K562 (cell line): ENCODE measurements around the gene ANKRD33. TPM values are rescaled to one million over a fixed set of nuclear protein-coding genes. Genes with fewer than 3 reads are reported as not detected.

ENCODE experiments used
- ATAC-seq: fragments of 200-7000 bp; cut with Tn5 transposase; 3 replicates; pipeline ENCODE4 v1.9.1; 2020; ENCODE audit warnings: moderate library complexity
- BruUV-seq: library from RNA; stranded (reverse); fragments of 400-500 nt; replicated peaks from 2 replicates; lab custom pipeline; 2021; lab: Mats Ljungman, UMichigan
- CTCF ChIA-PET: fragments of 300-600 bp; formaldehyde crosslinking; extraction: SDS; loops from one replicate; lab custom pipeline; 2021; ENCODE audit warnings: low intra/inter-chr PET ratio; lab: Yijun Ruan, JAX
- POLR2A ChIA-PET: fragments of 300-600, 350-650 bp; sonication (Branson Sonifier 250); formaldehyde crosslinking; extraction: SDS; loops from one replicate; lab custom pipeline; 2021; ENCODE audit warnings: antibody characterized with exemption, inconsistent platforms; lab: Yijun Ruan, JAX
- DNase-seq, 4 experiments: peaks; one replicate each; pipeline versions ENCODE4 v3.0.0 to v3.0.0-alpha.2; 2011 to 2018; ENCODE audit warnings: low spot score in 3 of 4, mixed read lengths in 3 of 4; ENCODE audit errors: extremely low read depth in 1 of 4
- FAIRE-seq: peaks from 2 replicates; lab custom pipeline; 2011; peaks lifted over from hg19 to GRCh38; lab: Jason Lieb, UNC
- H2AFZ ChIP-seq: 2 replicates; pipeline ENCODE4 v1.6.0; 2011; ENCODE audit warnings: low read depth, low read length, control low read depth, inconsistent platforms
- H3K27ac ChIP-seq: fragments of 200-600 bp; 3 replicates; pipeline ENCODE4 v1.8.0; 2011; ENCODE audit warnings: low read depth, mild to moderate bottlenecking, control low read depth, inconsistent platforms, low read length, moderate library complexity, mixed read lengths; ENCODE audit errors: extremely low read depth
- H3K27me3 ChIP-seq, 2 experiments: fragments of 300-600 bp in 1 of 2; 2 replicates in 1 of 2; 3 replicates in 1 of 2; pipeline versions ENCODE4 v1.6.0 to v1.8.0; 2011; ENCODE audit warnings: inconsistent platforms in 2 of 2, low read length in 2 of 2, mild to moderate bottlenecking in 1 of 2, mixed read lengths in 1 of 2, moderate library complexity in 1 of 2; ENCODE audit not compliant: control insufficient read depth in 2 of 2, insufficient read depth in 2 of 2
- H3K36me3 ChIP-seq: fragments of 300-600 bp; 3 replicates; pipeline ENCODE4 v1.8.0; 2011; ENCODE audit warnings: mild to moderate bottlenecking, low read length, inconsistent platforms; ENCODE audit not compliant: control insufficient read depth, insufficient read depth
- H3K4me1 ChIP-seq, 2 experiments: fragments of 200-600 bp in 1 of 2; replicated peaks in 1 of 2; 2 replicates in 1 of 2; 3 replicates in 1 of 2; pipeline versions ENCODE4 v1.5.1 to v1.8.0; 2011; ENCODE audit warnings: inconsistent platforms in 2 of 2, low read length in 2 of 2, mild to moderate bottlenecking in 1 of 2, mixed read lengths in 1 of 2, moderate library complexity in 1 of 2; ENCODE audit not compliant: control insufficient read depth in 2 of 2, insufficient read depth in 2 of 2
- H3K4me2 ChIP-seq: 2 replicates; pipeline ENCODE4 v1.6.1; 2011; ENCODE audit warnings: low read length, control low read depth, inconsistent platforms, mixed read lengths; ENCODE audit not compliant: insufficient read depth
- H3K4me3 ChIP-seq: fragments of 200-600 bp; sonication (generic), shearing (Covaris generic); 2 replicates; pipeline ENCODE4 v1.5.1; 2016; ENCODE audit warnings: control low read depth, inconsistent platforms
- H3K79me2 ChIP-seq: fragments of 200-600 bp; 3 replicates; pipeline ENCODE4 v1.8.0; 2011; ENCODE audit warnings: low read length, inconsistent platforms; ENCODE audit not compliant: control insufficient read depth, insufficient read depth
- H3K9ac ChIP-seq, 2 experiments: 2 replicates each; pipeline versions ENCODE4 v1.6.0 to v1.6.1; 2011; ENCODE audit warnings: low read depth in 2 of 2, low read length in 2 of 2, control low read depth in 1 of 2, inconsistent platforms in 1 of 2, mild to moderate bottlenecking in 1 of 2, mixed read lengths in 1 of 2; ENCODE audit not compliant: insufficient read depth in 1 of 2
- H3K9me1 ChIP-seq: one replicate; pipeline ENCODE4 v1.6.0; 2011; ENCODE audit warnings: inconsistent platforms, mild to moderate bottlenecking, low read length, moderate library complexity; ENCODE audit not compliant: control insufficient read depth, insufficient read depth
- H3K9me3 ChIP-seq: replicated peaks from 2 replicates; pipeline ENCODE4 v1.5.1; 2011; ENCODE audit warnings: low read depth, low read length, inconsistent platforms; ENCODE audit not compliant: control insufficient read depth, insufficient read depth
- H4K20me1 ChIP-seq: replicated peaks from 2 replicates; pipeline ENCODE4 v1.6.1; 2011; ENCODE audit warnings: low read length, inconsistent platforms, mixed read lengths; ENCODE audit not compliant: control insufficient read depth, insufficient read depth
- BDP1 ChIP-seq: IDR thresholded peaks from 3 replicates; pipeline ENCODE4 v1.6.1; 2011; ENCODE audit not compliant: insufficient read length, insufficient read depth
- CREBBP ChIP-seq: IDR thresholded peaks from one replicate; pipeline ENCODE4 v1.6.1; 2012; ENCODE audit warnings: low read depth, mild to moderate bottlenecking, control low read depth, inconsistent platforms, low read length
- ETS2 ChIP-seq: IDR thresholded peaks from 2 replicates; pipeline ENCODE4 v1.6.1; 2016; ENCODE audit warnings: borderline replicate concordance, missing genetic modification characterization, mild to moderate bottlenecking, moderate library complexity, missing compliant biosample characterization; ENCODE audit not compliant: poor library complexity, severe bottlenecking
- FOXP1 ChIP-seq: sonication (generic); formaldehyde crosslinking; IDR thresholded peaks from 2 replicates; pipeline ENCODE4 v1.8.0; 2022; ENCODE audit warnings: mild to moderate bottlenecking, missing genetic modification reagents
- HMGN3 ChIP-seq: IDR thresholded peaks from 2 replicates; pipeline ENCODE4 v1.6.1; 2011; ENCODE audit warnings: borderline replicate concordance, low read depth, mild to moderate bottlenecking, mixed read lengths, low read length; ENCODE audit not compliant: insufficient read length; ENCODE audit errors: extremely low read depth
- KAT7 ChIP-seq: sonication (generic); formaldehyde crosslinking; IDR thresholded peaks from 2 replicates; pipeline ENCODE4 v1.8.0; 2022; ENCODE audit warnings: missing genetic modification reagents, mild to moderate bottlenecking, borderline replicate concordance
- KLF13 ChIP-seq: fragments of 450-650 bp; IDR thresholded peaks from 2 replicates; pipeline ENCODE4 v1.6.1; 2016; ENCODE audit warnings: missing genetic modification characterization, low read depth, mild to moderate bottlenecking, missing compliant biosample characterization, moderate library complexity, borderline replicate concordance
- LARP7 ChIP-seq: fragments of 450-650 bp; IDR thresholded peaks from 2 replicates; pipeline ENCODE4 v1.6.1; 2016
- NCOA6 ChIP-seq: fragments of 450-650 bp; IDR thresholded peaks from 2 replicates; pipeline ENCODE4 v1.6.1; 2017; ENCODE audit warnings: mild to moderate bottlenecking
- NCOR1 ChIP-seq: fragments of 450-650 bp; IDR thresholded peaks from 2 replicates; pipeline ENCODE4 v1.6.1; 2016; ENCODE audit warnings: mild to moderate bottlenecking, moderate library complexity
- NELFE ChIP-seq: IDR thresholded peaks from 2 replicates; pipeline ENCODE4 v1.6.1; 2011; ENCODE audit warnings: mild to moderate bottlenecking; ENCODE audit not compliant: insufficient read depth, insufficient read length
- NFIC ChIP-seq: fragments of 450-650 bp; IDR thresholded peaks from 2 replicates; pipeline ENCODE4 v1.6.1; 2017; ENCODE audit warnings: mild to moderate bottlenecking, inconsistent platforms
- PHF20 ChIP-seq: fragments of 450-650 bp; IDR thresholded peaks from 2 replicates; pipeline ENCODE4 v1.6.1; 2018; ENCODE audit not compliant: partially characterized antibody
- SMAD4 ChIP-seq: fragments of 250-450 bp; sonication (Bioruptor Pico); conservative IDR thresholded peaks from 2 replicates; pipeline ENCODE4 v1.8.0; 2021; ENCODE audit warnings: inconsistent platforms, mild to moderate bottlenecking, moderate library complexity
- SMARCC2 ChIP-seq: fragments of 450-650 bp; IDR thresholded peaks from 2 replicates; pipeline ENCODE4 v1.6.1; 2017; ENCODE audit warnings: antibody characterized with exemption, moderate library complexity, mild to moderate bottlenecking, low read depth
- ZBTB8A ChIP-seq: fragments of 450-650 bp; IDR thresholded peaks from 2 replicates; pipeline ENCODE4 v1.6.1; 2018; ENCODE audit warnings: mild to moderate bottlenecking, moderate library complexity; ENCODE audit not compliant: partially characterized antibody
- ZNF780A ChIP-seq: fragments of 250-450 bp; sonication (Bioruptor Pico); IDR thresholded peaks from 2 replicates; pipeline ENCODE4 v1.5.0; 2021; ENCODE audit warnings: mild to moderate bottlenecking
- ZSCAN29 ChIP-seq: fragments of 450-650 bp; IDR thresholded peaks from 2 replicates; pipeline ENCODE4 v1.6.1; 2017
- WGBS: fragments of 100-300 bp; shearing (Covaris generic); methylation state at CpG from one replicate; pipeline ENCODE4 v1.1.6; 2016; ENCODE audit warnings: low coverage, mixed read lengths; ENCODE audit not compliant: insufficient coverage; ENCODE audit errors: missing lambda C conversion rate; 5-methylcytosine and 5-hydroxymethylcytosine counted together
- in situ Hi-C: fragments of 300-500 bp; cut with MboI; formaldehyde crosslinking; loops from 4 replicates; pipeline ENCODE4 v1.15.0; 2018; ENCODE audit warnings: inconsistent platforms, mixed read lengths
- intact Hi-C: fragments of 100-400 bp; cut with micrococcal nuclease; formaldehyde crosslinking; loops from 2 replicates; pipeline ENCODE4 v1.14.2; 2022
- polyA plus RNA-seq, 8 experiments: library from polyadenylated mRNA; depleted of rRNA in 4 of 8; stranded (reverse) in 5 of 8; unstranded in 3 of 8; fragments of >200 nt; fragmentation: Nextera tagmentation in 2 of 8; fragmentation: Illumina TruSeq in 1 of 8; extraction: Ambion mirVana in 2 of 8; extraction: Trizol in 1 of 8; gene quantifications; 2 replicates each; pipeline versions ENCODE4 v1.2.1 to v1.2.3, GENCODE V29; 2011 to 2014; ENCODE audit warnings: inconsistent platforms in 1 of 8, missing spikeins in 1 of 8
- total RNA-seq, 7 experiments: library from RNA; depleted of rRNA in 6 of 7; stranded (reverse); fragments of >200 nt in 6 of 7; fragmentation: Illumina TruSeq in 2 of 7; extraction: Trizol in 2 of 7; gene quantifications; 2 replicates each; pipeline versions ENCODE4 v1.2.1 to v1.2.3, GENCODE V29; 2011 to 2021; ENCODE audit warnings: low replicate concordance in 1 of 7
- TF ChIP-seq, protein P1 (sequence below): fragments of 250-450 bp; sonication (Bioruptor Pico); IDR thresholded peaks from 2 replicates; pipeline ENCODE4 v1.4.0; 2020

The ANKRD33 gene
- total and polyA plus RNA-seq, 9 of the 15 experiments (the other 6 are each of a cell fraction or from before 2014, with no cell fraction given) = 0.04 to 0.11 (median 0.07) TPM; not detected in 4

DNA sequence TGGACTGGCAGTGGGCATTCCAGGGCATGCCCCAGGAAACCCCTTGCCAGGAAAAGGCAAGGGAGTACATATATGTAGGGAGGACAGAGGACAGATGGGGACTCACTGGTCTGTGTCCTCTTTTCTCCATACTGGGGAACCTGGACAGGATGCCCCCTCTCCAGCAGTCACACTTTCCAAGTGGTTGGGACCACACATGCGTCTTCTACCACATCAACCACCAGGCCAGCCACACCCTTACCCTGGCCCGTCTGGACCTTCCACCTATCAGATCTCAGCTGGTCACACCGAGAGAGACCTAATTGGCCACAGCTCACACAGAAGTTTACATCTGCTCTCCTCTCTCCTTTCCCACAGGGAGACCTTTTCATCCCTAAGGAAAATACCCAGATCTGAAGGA is 8.3 kb downstream of the ANKRD33 start:
- POLR2A ChIA-PET = interaction anchor here (1.5 kb wide), 1 partner anchor 21 kb away, joined by 5 read pairs; no protein-coding TSS in a partner anchor

DNA sequence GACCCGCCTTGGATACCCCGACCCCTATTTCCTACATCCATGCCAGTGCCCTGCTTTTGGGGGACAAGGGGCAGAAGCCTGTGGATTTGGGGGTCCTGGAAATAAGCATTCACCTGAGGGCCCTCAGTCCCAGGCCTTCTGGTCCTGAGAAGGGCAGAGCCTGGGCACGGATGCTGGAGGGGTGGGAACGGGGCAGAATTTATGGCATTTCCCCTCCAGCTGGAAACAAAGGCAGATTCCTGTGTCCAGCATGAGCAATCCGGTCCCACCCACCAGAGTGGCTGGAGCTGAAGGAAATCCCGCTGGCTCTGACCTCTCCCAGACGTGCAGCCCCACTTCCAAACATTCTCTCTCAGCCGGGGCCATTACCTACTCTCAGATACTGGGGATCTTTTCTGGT is 9.3 kb downstream of the ANKRD33 start:
- no peaks in the 10 kb centered on the region for H3K9me3 ChIP-seq
- H3K4me1 ChIP-seq = peaks cover 2 to 16% of the 10 kb centered on the region in 2 experiments; a peak in 3 of 5 replicates
- no peaks in the 10 kb centered on the region for H4K20me1 ChIP-seq
- intact Hi-C loops = no loop called here
- ATAC-seq = no peak
- no peaks in the 10 kb centered on the region for H3K79me2 ChIP-seq
- POLR2A ChIA-PET = interaction anchor here (1.0 to 1.5 kb wide), 2 partner anchors 11 to 22 kb away, joined by 3 to 5 read pairs; no protein-coding TSS in a partner anchor
- BruUV-seq = no TSS peak
- H3K4me3 ChIP-seq = no peak overlapping the region
- WGBS = 47% methylated on average over 8 of the region's 8 CpGs
- CTCF ChIA-PET = no interaction called here
- no peak overlapping the region for H3K27ac ChIP-seq
- in situ Hi-C loops = no loop called here
- no peaks in the 10 kb centered on the region for H3K36me3 ChIP-seq
- H3K9me1 ChIP-seq = no peaks in the 10 kb centered on the region
- DNase-seq = no peak
- no peak for FAIRE-seq
- no peaks in the 10 kb centered on the region for H3K27me3 ChIP-seq
- no peak overlapping the region for H2AFZ ChIP-seq
- no peak overlapping the region for H3K4me2 ChIP-seq
- H3K9ac ChIP-seq = no peak overlapping the region
- TF ChIP-seq BDP1 (no peak), ZNF780A (CRISPR knock-in tag) (no peak), KLF13 (tag) (no peak), LARP7 (no peak), ETS2 (no peak), NCOR1 (no peak)
- TF ChIP-seq, protein P1, sequence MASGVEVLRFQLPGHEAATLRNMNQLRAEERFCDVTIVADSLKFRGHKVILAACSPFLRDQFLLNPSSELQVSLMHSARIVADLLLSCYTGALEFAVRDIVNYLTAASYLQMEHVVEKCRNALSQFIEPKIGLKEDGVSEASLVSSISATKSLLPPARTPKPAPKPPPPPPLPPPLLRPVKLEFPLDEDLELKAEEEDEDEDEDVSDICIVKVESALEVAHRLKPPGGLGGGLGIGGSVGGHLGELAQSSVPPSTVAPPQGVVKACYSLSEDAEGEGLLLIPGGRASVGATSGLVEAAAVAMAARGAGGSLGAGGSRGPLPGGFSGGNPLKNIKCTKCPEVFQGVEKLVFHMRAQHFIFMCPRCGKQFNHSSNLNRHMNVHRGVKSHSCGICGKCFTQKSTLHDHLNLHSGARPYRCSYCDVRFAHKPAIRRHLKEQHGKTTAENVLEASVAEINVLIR (CRISPR knock-in tag) = no peak

More for the DNA sequence above, 8.3 kb downstream of the ANKRD33 start:
- CTCF ChIA-PET = interaction anchor here (1.9 kb wide), 1 partner anchor 27 kb away, joined by 11 read pairs; no protein-coding TSS in a partner anchor
- FAIRE-seq (no peak), DNase-seq (peak in 2 of 4 experiments; percentile 47 to 50), ATAC-seq (peak; percentile 53)
- Histone ChIP-seq H4K20me1 (no peaks in the 10 kb centered on the region), H3K4me2 (no peak overlapping the region), H3K79me2 (no peaks in the 10 kb centered on the region), H3K9me3 (no peaks in the 10 kb centered on the region), H3K9ac (no peak overlapping the region), H3K9me1 (no peaks in the 10 kb centered on the region), H3K4me1 (peaks cover 2 to 16% of the 10 kb centered on the region in 2 experiments; a peak in 3 of 5 replicates), H3K36me3 (no peaks in the 10 kb centered on the region), H3K27ac (no peak overlapping the region), H3K27me3 (no peaks in the 10 kb centered on the region), H2AFZ (peak overlapping the region; percentile 40; the same call in 1 of the 2 replicates), H3K4me3 (no peak overlapping the region)
- intact Hi-C loops (no loop called here), in situ Hi-C loops (no loop called here)
- TF ChIP-seq ZSCAN29 (no peak), HMGN3 (no peak), SMAD4 (no peak), KAT7 (CRISPR knock-in tag) (no peak), FOXP1 (no peak), CREBBP (no peak), NCOA6 (no peak), SMARCC2 (no peak), PHF20 (no peak), ZBTB8A (no peak), NFIC (no peak), NELFE (no peak)
- 24% methylated on average over 3 of the region's 3 CpGs for WGBS
- no TSS peak for BruUV-seq
